GM15510 (cell line): ENCODE data around the gene IMMP2L.

Source experiments
- POLR2A ChIP-seq: IDR thresholded peaks from 3 replicates; pipeline ENCODE4 v1.6.1; 2011; ENCODE audit warnings: borderline replicate concordance; ENCODE audit not compliant: insufficient read length; ENCODE audit errors: extremely low read depth

Gene IMMP2L

GRCh38 chr7:110804501-110804900, 757.8 kb downstream of the IMMP2L start:
- no peak for TF ChIP-seq POLR2A

GRCh38 chr7:110803602-110804143, 758.6 kb downstream of the IMMP2L start:
- no peak for TF ChIP-seq POLR2A

- no peak for TF ChIP-seq POLR2A
Measured at GRCh38 chr7:110801502-110801901, 760.8 kb downstream of the IMMP2L start.

GRCh38 chr7:110800984-110801383, 761.3 kb downstream of the IMMP2L start:
- no peak for TF ChIP-seq POLR2A

- TF ChIP-seq POLR2A, result no peak
Measured at GRCh38 chr7:110797656-110798055, 764.6 kb downstream of the IMMP2L start.

- TF ChIP-seq POLR2A, result no peak
Measured at GRCh38 chr7:110790992-110791391, 771.3 kb downstream of the IMMP2L start.

- TF ChIP-seq POLR2A, result no peak
Measured at GRCh38 chr7:110786328-110786965, 775.8 kb downstream of the IMMP2L start.

- no peak for TF ChIP-seq POLR2A
Measured at GRCh38 chr7:110784749-110785148, 777.5 kb downstream of the IMMP2L start.

GRCh38 chr7:110780712-110781111, 781.6 kb downstream of the IMMP2L start:
- TF ChIP-seq POLR2A, result no peak

GRCh38 chr7:110779339-110779738, 783.0 kb downstream of the IMMP2L start:
- TF ChIP-seq POLR2A, result no peak

- TF ChIP-seq POLR2A, result no peak
Measured at GRCh38 chr7:110775046-110775445, 787.2 kb downstream of the IMMP2L start.

- no peak for TF ChIP-seq POLR2A
Measured at GRCh38 chr7:110774071-110774470, 788.2 kb downstream of the IMMP2L start.

GRCh38 chr7:110772615-110773014, 789.7 kb downstream of the IMMP2L start:
- no peak for TF ChIP-seq POLR2A

- TF ChIP-seq POLR2A, result no peak
Measured at GRCh38 chr7:110771717-110772116, 790.6 kb downstream of the IMMP2L start.

GRCh38 chr7:110767550-110768110, 794.7 kb downstream of the IMMP2L start:
- TF ChIP-seq POLR2A, result no peak

GRCh38 chr7:110766864-110767263, 795.4 kb downstream of the IMMP2L start:
- TF ChIP-seq POLR2A, result no peak

GRCh38 chr7:110764852-110765251, 797.4 kb downstream of the IMMP2L start:
- TF ChIP-seq POLR2A, result no peak

GRCh38 chr7:110762546-110763225, 799.6 kb downstream of the IMMP2L start:
- TF ChIP-seq POLR2A, result no peak
